Trophoblast cell (in vitro differentiated cells and primary cell): ENCODE measurements around the gene SLC9A6.

ENCODE experiments used
- DNase-seq, 2 donors: peaks; one replicate each; pipeline ENCODE4 v3.0.0-alpha.2; 2016
- H2AFZ ChIP-seq: 2 replicates; pipeline ENCODE4 v1.6.1; 2013; ENCODE audit warnings: low read length, moderate library complexity, mild to moderate bottlenecking; ENCODE audit not compliant: insufficient read depth, poor library complexity
- H2AK5ac ChIP-seq: 2 replicates; pipeline ENCODE4 v1.6.1; 2013; ENCODE audit warnings: mild to moderate bottlenecking, low read length
- H2BK120ac ChIP-seq: 2 replicates; pipeline ENCODE4 v1.6.1; 2013; ENCODE audit warnings: low read length, mild to moderate bottlenecking, moderate library complexity; ENCODE audit not compliant: insufficient read depth, poor library complexity
- H2BK12ac ChIP-seq: 2 replicates; pipeline ENCODE4 v1.6.1; 2013; ENCODE audit warnings: mild to moderate bottlenecking, low read length, moderate library complexity
- H2BK5ac ChIP-seq: 2 replicates; pipeline ENCODE4 v1.6.1; 2013; ENCODE audit warnings: low read length, low read depth, moderate library complexity, mild to moderate bottlenecking; ENCODE audit not compliant: poor library complexity
- H3K14ac ChIP-seq: 2 replicates; pipeline ENCODE4 v1.6.1; 2013; ENCODE audit warnings: mild to moderate bottlenecking, low read length
- H3K18ac ChIP-seq: 2 replicates; pipeline ENCODE4 v1.6.1; 2013; ENCODE audit warnings: mild to moderate bottlenecking, low read length
- H3K23ac ChIP-seq: 2 replicates; pipeline ENCODE4 v1.6.1; 2013; ENCODE audit warnings: low read length
- H3K27ac ChIP-seq: 2 replicates; pipeline ENCODE4 v1.5.1; 2013; ENCODE audit warnings: low read depth, mild to moderate bottlenecking, inconsistent platforms, low read length, moderate library complexity
- H3K27me3 ChIP-seq: 2 replicates; pipeline ENCODE4 v1.6.1; 2013; ENCODE audit warnings: inconsistent platforms, mild to moderate bottlenecking, low read length, moderate library complexity; ENCODE audit not compliant: insufficient read depth
- H3K36me3 ChIP-seq, 2 experiments: 1 replicate in 1 of 2; 2 replicates in 1 of 2; pipeline ENCODE4 v1.6.1; 2013; ENCODE audit warnings: low read length in 2 of 2, mild to moderate bottlenecking in 2 of 2, moderate library complexity in 1 of 2; ENCODE audit not compliant: insufficient read depth in 2 of 2, control insufficient read depth in 1 of 2
- H3K4ac ChIP-seq: 2 replicates; pipeline ENCODE4 v1.6.1; 2013; ENCODE audit warnings: low read depth, mild to moderate bottlenecking, low read length, moderate library complexity
- H3K4me1 ChIP-seq, 2 experiments: 1 replicate in 1 of 2; 2 replicates in 1 of 2; pipeline ENCODE4 v1.6.1; 2013; ENCODE audit warnings: low read length in 2 of 2, mild to moderate bottlenecking in 2 of 2, moderate library complexity in 1 of 2; ENCODE audit not compliant: insufficient read depth in 2 of 2, control insufficient read depth in 1 of 2
- H3K4me2 ChIP-seq: 2 replicates; pipeline ENCODE4 v1.6.1; 2013; ENCODE audit warnings: inconsistent platforms, mild to moderate bottlenecking, low read length, moderate library complexity
- H3K4me3 ChIP-seq: 2 replicates; pipeline ENCODE4 v1.5.1; 2013; ENCODE audit warnings: mild to moderate bottlenecking, low read depth, low read length, inconsistent platforms
- H3K79me1 ChIP-seq: one replicate; pipeline ENCODE4 v1.6.1; 2013; ENCODE audit warnings: low read length
- H3K79me2 ChIP-seq: 2 replicates; pipeline ENCODE4 v1.6.1; 2013; ENCODE audit warnings: low read length, mild to moderate bottlenecking; ENCODE audit not compliant: control insufficient read depth, insufficient read depth, poor library complexity
- H3K9ac ChIP-seq: 2 replicates; pipeline ENCODE4 v1.6.1; 2013; ENCODE audit warnings: mild to moderate bottlenecking, low read length
- H3K9me3 ChIP-seq: 2 replicates; pipeline ENCODE4 v1.6.1; 2013; ENCODE audit warnings: low read depth, mild to moderate bottlenecking, control low read depth, inconsistent platforms, low read length; ENCODE audit not compliant: insufficient read depth
- H4K12ac ChIP-seq: 2 replicates; pipeline ENCODE4 v1.6.1; 2013; ENCODE audit warnings: low read depth, mild to moderate bottlenecking, low read length, moderate library complexity
- H4K8ac ChIP-seq: 2 replicates; pipeline ENCODE4 v1.6.1; 2013; ENCODE audit warnings: low read depth, mild to moderate bottlenecking, low read length, moderate library complexity
- H4K91ac ChIP-seq: one replicate; pipeline ENCODE4 v1.6.1; 2013; ENCODE audit warnings: low read depth, mild to moderate bottlenecking, low read length, moderate library complexity
- WGBS: extraction: QIAGEN DNeasy Blood & Tissue Kit; methylation state at CpG from one replicate; pipeline ENCODE4 v1.1.7; 2013; ENCODE audit warnings: missing lambda C conversion rate; ENCODE audit not compliant: insufficient read length, insufficient coverage; ENCODE audit errors: extremely low coverage; 5-methylcytosine and 5-hydroxymethylcytosine counted together

SLC9A6 gene

GRCh38 chrX:136031626-136032025 is 46.4 kb downstream of the SLC9A6 start:
- Histone ChIP-seq H3K4ac (no peak overlapping the region), H3K4me1 (no peaks in the 10 kb centered on the region), H2BK12ac (no peak overlapping the region), H2AFZ (no peak overlapping the region), H3K27me3 (no peaks in the 10 kb centered on the region), H3K9me3 (no peaks in the 10 kb centered on the region), H3K9ac (no peak overlapping the region), H3K4me2 (no peak overlapping the region), H3K27ac (no peak overlapping the region), H3K4me3 (no peak overlapping the region), H3K14ac (no peak overlapping the region), H4K91ac (no peak overlapping the region), H3K18ac (no peak overlapping the region), H3K79me1 (no peaks in the 10 kb centered on the region), H3K23ac (no peak overlapping the region), H2BK5ac (no peak overlapping the region), H3K79me2 (no peaks in the 10 kb centered on the region), H4K12ac (no peak overlapping the region), H2AK5ac (no peak overlapping the region), H3K36me3 (peaks cover 4% of the 10 kb centered on the region in 2 experiments), H4K8ac (no peak overlapping the region), H2BK120ac (no peak overlapping the region)
- DNase-seq, result no peak
- WGBS, result no CpG with 5 or more reads among the region's 5 CpGs

DNA sequence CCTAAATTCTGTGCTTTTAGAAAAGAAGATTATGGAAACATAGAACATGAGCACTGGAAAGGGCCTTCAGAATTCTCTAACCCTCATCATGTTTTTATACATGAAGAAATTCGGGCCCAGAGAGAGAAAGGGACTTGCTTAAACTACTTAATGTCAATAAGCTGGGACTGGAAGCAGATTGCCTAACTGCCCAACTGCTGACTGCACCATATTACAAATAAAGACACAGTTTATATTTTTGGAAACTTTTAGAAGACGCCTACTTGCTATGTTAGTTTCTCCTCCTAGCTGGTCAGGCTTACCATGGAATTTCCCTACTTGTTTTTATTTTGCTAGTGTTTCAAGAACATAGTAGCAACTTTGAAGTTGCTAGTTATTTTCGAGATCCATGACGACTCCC is 47.1 kb downstream of the SLC9A6 start:
- no peak overlapping the region for H2AFZ ChIP-seq
- no peak overlapping the region for H3K4ac ChIP-seq
- no peak overlapping the region for H3K9ac ChIP-seq
- H2BK120ac ChIP-seq, result no peak overlapping the region
- H4K12ac ChIP-seq, result no peak overlapping the region
- H4K91ac ChIP-seq, result no peak overlapping the region
- no peak overlapping the region for H3K18ac ChIP-seq
- DNase-seq, result no peak
- no peak overlapping the region for H2AK5ac ChIP-seq
- no peaks in the 10 kb centered on the region for H3K79me1 ChIP-seq
- peaks cover 4% of the 10 kb centered on the region in 2 experiments for H3K36me3 ChIP-seq
- H2BK5ac ChIP-seq, result no peak overlapping the region
- H3K27ac ChIP-seq, result no peak overlapping the region
- H3K9me3 ChIP-seq, result no peaks in the 10 kb centered on the region
- no peaks in the 10 kb centered on the region for H3K27me3 ChIP-seq
- no CpG with 5 or more reads among the region's 4 CpGs for WGBS
- H3K14ac ChIP-seq, result no peak overlapping the region
- no peak overlapping the region for H3K23ac ChIP-seq
- H3K4me2 ChIP-seq, result no peak overlapping the region
- no peaks in the 10 kb centered on the region for H3K79me2 ChIP-seq
- no peak overlapping the region for H2BK12ac ChIP-seq
- H3K4me1 ChIP-seq, result no peaks in the 10 kb centered on the region
- H4K8ac ChIP-seq, result no peak overlapping the region
- H3K4me3 ChIP-seq, result no peak overlapping the region

DNA sequence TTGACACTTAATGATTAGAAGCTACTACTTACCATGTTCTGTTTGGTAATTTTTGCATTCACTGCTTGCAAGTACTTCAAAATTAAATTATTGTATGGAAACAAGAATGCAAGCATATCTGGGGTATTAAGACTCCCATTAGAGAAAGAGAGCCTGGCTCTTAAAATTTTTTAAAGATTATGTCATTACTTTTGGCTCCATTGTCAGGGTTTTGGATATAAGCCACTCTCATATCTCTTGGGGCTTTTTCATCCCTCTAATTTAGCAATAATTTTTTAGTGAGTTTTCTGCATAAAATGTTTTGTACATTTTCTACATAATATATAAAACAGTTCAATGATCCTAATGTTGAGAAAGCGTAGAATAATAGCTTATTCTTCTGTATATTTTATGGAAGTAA is 49.4 kb downstream of the SLC9A6 start:
- H3K23ac ChIP-seq, result no peak overlapping the region

GRCh38 chrX:136035663-136036062 is 50.4 kb downstream of the SLC9A6 start:
- no peak overlapping the region for H3K4me2 ChIP-seq

More for the DNA sequence above, 49.4 kb downstream of the SLC9A6 start:
- Histone ChIP-seq H2AK5ac (no peak overlapping the region), H3K4me2 (no peak overlapping the region), H2BK120ac (no peak overlapping the region), H3K14ac (no peak overlapping the region), H3K79me1 (no peaks in the 10 kb centered on the region), H2BK12ac (no peak overlapping the region), H4K91ac (no peak overlapping the region), H3K27me3 (no peaks in the 10 kb centered on the region), H3K4me3 (no peak overlapping the region), H3K9ac (no peak overlapping the region), H3K79me2 (no peaks in the 10 kb centered on the region), H3K27ac (no peak overlapping the region), H4K12ac (no peak overlapping the region), H3K18ac (no peak overlapping the region), H3K4ac (no peak overlapping the region), H3K9me3 (no peaks in the 10 kb centered on the region), H3K36me3 (peaks cover 4% of the 10 kb centered on the region in 2 experiments), H2BK5ac (no peak overlapping the region), H2AFZ (no peak overlapping the region), H4K8ac (no peak overlapping the region), H3K4me1 (no peaks in the 10 kb centered on the region)
- no CpG with 5 or more reads among the region's 1 CpG for WGBS
- no peak for DNase-seq

More at GRCh38 chrX:136035663-136036062, 50.4 kb downstream of the SLC9A6 start:
- H3K79me1 ChIP-seq, result no peaks in the 10 kb centered on the region
- no peak overlapping the region for H2BK12ac ChIP-seq
- H3K79me2 ChIP-seq, result no peaks in the 10 kb centered on the region
- H2BK120ac ChIP-seq, result no peak overlapping the region
- peaks cover 2% of the 10 kb centered on the region in 2 experiments for H3K36me3 ChIP-seq
- no peaks in the 10 kb centered on the region for H3K4me1 ChIP-seq
- H2AK5ac ChIP-seq, result no peak overlapping the region
- H3K27ac ChIP-seq, result no peak overlapping the region
- DNase-seq, result no peak
- no peak overlapping the region for H3K14ac ChIP-seq
- no peak overlapping the region for H3K18ac ChIP-seq
- H4K12ac ChIP-seq, result no peak overlapping the region
- H4K8ac ChIP-seq, result no peak overlapping the region
- no peak overlapping the region for H3K23ac ChIP-seq
- no peak overlapping the region for H3K4me3 ChIP-seq
- no peak overlapping the region for H4K91ac ChIP-seq
- H3K4ac ChIP-seq, result no peak overlapping the region
- no peak overlapping the region for H2BK5ac ChIP-seq
- H3K27me3 ChIP-seq, result no peaks in the 10 kb centered on the region
- H3K9ac ChIP-seq, result no peak overlapping the region
- no peak overlapping the region for H2AFZ ChIP-seq
- H3K9me3 ChIP-seq, result no peaks in the 10 kb centered on the region
- WGBS, result no CpG with 5 or more reads among the region's 1 CpG
